Rectal smooth muscle tissue (tissue), 1 donor: ENCODE data around the gene C2orf42.
A peak's percentile ranks its signal among the peaks of the same experiment; 100 is the strongest.
"Not testable (repeated sequence)": the region's sequence is repeated elsewhere in the genome, so short reads cannot be mapped to it uniquely, and the experiment has no call there.

Experiments used
- H3K27ac ChIP-seq: one replicate; pipeline ENCODE4 v1.7.0; 2013; ENCODE audit warnings: low read depth, low read length, inconsistent platforms
- H3K27me3 ChIP-seq: one replicate; pipeline ENCODE4 v1.7.0; 2013; ENCODE audit warnings: low read length; ENCODE audit not compliant: control insufficient read depth, insufficient read depth
- H3K36me3 ChIP-seq: one replicate; pipeline ENCODE4 v1.7.0; 2013; ENCODE audit warnings: low read length; ENCODE audit not compliant: control insufficient read depth, insufficient read depth
- H3K4me1 ChIP-seq: one replicate; pipeline ENCODE4 v1.7.0; 2013; ENCODE audit warnings: low read length; ENCODE audit not compliant: control insufficient read depth, insufficient read depth
- H3K4me3 ChIP-seq: one replicate; pipeline ENCODE4 v1.7.0; 2013; ENCODE audit warnings: low read length
- H3K9ac ChIP-seq: one replicate; pipeline ENCODE4 v1.7.0; 2013; ENCODE audit warnings: low read length

The C2orf42 gene

GRCh38 chr2:70201831-70202230 lies 11.0 kb upstream of the C2orf42 start:
- no peaks in the 10 kb centered on the region for H3K36me3 ChIP-seq
- no peak overlapping the region for H3K4me3 ChIP-seq
- no peak overlapping the region for H3K27ac ChIP-seq

GRCh38 chr2:70201225-70201768 lies 10.5 kb upstream of the C2orf42 start:
- Histone ChIP-seq H3K4me3 (no peak overlapping the region), H3K27me3 (no peaks in the 10 kb centered on the region), H3K36me3 (no peaks in the 10 kb centered on the region), H3K4me1 (no peaks in the 10 kb centered on the region), H3K27ac (no peak overlapping the region), H3K9ac (no peak overlapping the region)

More at GRCh38 chr2:70201831-70202230, 11.0 kb upstream of the C2orf42 start:
- Histone ChIP-seq H3K4me1 (no peaks in the 10 kb centered on the region), H3K27me3 (no peaks in the 10 kb centered on the region), H3K9ac (no peak overlapping the region)

- H3K9ac ChIP-seq: no peak overlapping the region
- no peaks in the 10 kb centered on the region for H3K4me1 ChIP-seq
- no peaks in the 10 kb centered on the region for H3K36me3 ChIP-seq
- no peak overlapping the region for H3K27ac ChIP-seq
- H3K4me3 ChIP-seq: no peak overlapping the region
- no peaks in the 10 kb centered on the region for H3K27me3 ChIP-seq
Observed at GRCh38 chr2:70199320-70199864, 8.6 kb upstream of the C2orf42 start.

GRCh38 chr2:70192516-70192915 lies 1.7 kb upstream of the C2orf42 start:
- Histone ChIP-seq H3K27ac (no peak overlapping the region), H3K9ac (no peak overlapping the region), H3K36me3 (no peaks in the 10 kb centered on the region), H3K4me1 (peaks cover 3% of the 10 kb centered on the region), H3K4me3 (no peak overlapping the region), H3K27me3 (no peaks in the 10 kb centered on the region)

- H3K27me3 ChIP-seq: no peaks in the 10 kb centered on the region
- H3K36me3 ChIP-seq: no peaks in the 10 kb centered on the region
- H3K9ac ChIP-seq: peak overlapping the region; percentile 86
- H3K27ac ChIP-seq: peak overlapping the region; percentile 99
- H3K4me3 ChIP-seq: peak overlapping the region; percentile 90
- H3K4me1 ChIP-seq: peaks cover 3% of the 10 kb centered on the region
Observed at GRCh38 chr2:70191244-70191735, 471 bp upstream of the C2orf42 start.

GRCh38 chr2:70188460-70188859 lies 2.4 kb downstream of the C2orf42 start:
- no peaks in the 10 kb centered on the region for H3K27me3 ChIP-seq
- peaks cover 3% of the 10 kb centered on the region for H3K4me1 ChIP-seq
- no peak overlapping the region for H3K9ac ChIP-seq
- H3K4me3 ChIP-seq: no peak overlapping the region
- no peak overlapping the region for H3K27ac ChIP-seq
- H3K36me3 ChIP-seq: no peaks in the 10 kb centered on the region

- H3K36me3 ChIP-seq, H3K27me3 ChIP-seq, H3K27ac ChIP-seq, H3K4me1 ChIP-seq, H3K9ac ChIP-seq, H3K4me3 ChIP-seq: not testable (repeated sequence)
Observed at GRCh38 chr2:70187170-70187569, 3.6 kb downstream of the C2orf42 start.

- Histone ChIP-seq H3K9ac (no peak overlapping the region), H3K4me3 (no peak overlapping the region), H3K27me3 (no peaks in the 10 kb centered on the region), H3K36me3 (peaks cover 7% of the 10 kb centered on the region), H3K4me1 (no peaks in the 10 kb centered on the region), H3K27ac (no peak overlapping the region)
Observed at GRCh38 chr2:70182689-70183088, 8.1 kb downstream of the C2orf42 start.

- Histone ChIP-seq H3K9ac (no peak overlapping the region), H3K4me3 (no peak overlapping the region), H3K36me3 (peaks cover 7% of the 10 kb centered on the region), H3K27me3 (no peaks in the 10 kb centered on the region), H3K4me1 (no peaks in the 10 kb centered on the region), H3K27ac (no peak overlapping the region)
Observed at GRCh38 chr2:70181363-70181956, 9.4 kb downstream of the C2orf42 start.

GRCh38 chr2:70173520-70173919 lies 17.3 kb downstream of the C2orf42 start:
- Histone ChIP-seq H3K27me3 (no peaks in the 10 kb centered on the region), H3K9ac (no peak overlapping the region), H3K4me3 (no peak overlapping the region), H3K27ac (no peak overlapping the region), H3K36me3 (peaks cover 9% of the 10 kb centered on the region), H3K4me1 (no peaks in the 10 kb centered on the region)

- H3K27ac ChIP-seq, H3K27me3 ChIP-seq, H3K36me3 ChIP-seq, H3K4me3 ChIP-seq, H3K9ac ChIP-seq, H3K4me1 ChIP-seq: not testable (repeated sequence)
Observed at GRCh38 chr2:70169654-70170245, 21.1 kb downstream of the C2orf42 start.

GRCh38 chr2:70161069-70161534 lies 29.7 kb downstream of the C2orf42 start:
- Histone ChIP-seq H3K27ac (no peak overlapping the region), H3K4me3 (no peak overlapping the region), H3K27me3 (no peaks in the 10 kb centered on the region), H3K9ac (no peak overlapping the region), H3K4me1 (no peaks in the 10 kb centered on the region), H3K36me3 (no peaks in the 10 kb centered on the region)
